Activated T-cell treated with anti-CD3 and anti-CD28 coated beads for 24 hours (primary cell): ENCODE data around the gene ATP6V1G2.
"Not testable (repeated sequence)": the region's sequence is repeated elsewhere in the genome, so short reads cannot be mapped to it uniquely, and the experiment has no call there.

Experiments
- DNase-seq: peaks from one replicate; pipeline ENCODE4 v3.0.0-alpha.2; 2020; ENCODE audit warnings: low read depth

ATP6V1G2 gene

DNA sequence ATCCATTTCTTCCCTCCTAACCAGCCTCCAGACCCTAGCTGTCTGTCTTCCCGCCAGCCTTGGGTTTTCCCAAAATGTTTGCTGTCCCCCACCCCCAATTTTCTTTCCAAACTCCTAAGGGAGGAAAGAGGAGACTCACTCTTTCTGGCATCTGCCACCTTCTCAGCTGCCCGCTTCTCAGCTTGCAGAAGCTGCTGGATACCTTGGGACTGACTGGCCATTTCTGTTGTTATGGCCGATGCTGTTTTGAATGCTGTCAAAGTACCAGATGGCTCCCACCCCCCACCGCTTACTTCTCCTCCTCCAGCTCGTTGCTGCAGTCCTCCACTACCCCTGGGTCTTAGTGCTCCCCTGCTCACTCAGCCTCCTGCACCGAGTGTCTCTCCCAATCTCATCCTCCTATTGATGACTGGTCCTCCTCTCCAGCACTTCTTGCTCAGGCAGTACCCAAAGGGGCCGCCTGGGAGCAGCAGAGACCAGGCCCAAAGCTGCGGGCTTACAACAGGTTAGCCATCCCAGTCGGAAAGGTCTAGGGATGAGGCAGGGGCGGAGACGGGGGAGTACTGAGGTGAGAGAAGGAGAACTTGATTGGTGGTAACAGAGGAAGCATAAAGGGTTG lies at the start of gene ATP6V1G2:
ATP6V1G2 (minus strand) TSS at position 270 of the 619 bp plus-strand sequence; CDS start at position 221, 49 bp downstream.
- peak; percentile 86 for DNase-seq

DNA sequence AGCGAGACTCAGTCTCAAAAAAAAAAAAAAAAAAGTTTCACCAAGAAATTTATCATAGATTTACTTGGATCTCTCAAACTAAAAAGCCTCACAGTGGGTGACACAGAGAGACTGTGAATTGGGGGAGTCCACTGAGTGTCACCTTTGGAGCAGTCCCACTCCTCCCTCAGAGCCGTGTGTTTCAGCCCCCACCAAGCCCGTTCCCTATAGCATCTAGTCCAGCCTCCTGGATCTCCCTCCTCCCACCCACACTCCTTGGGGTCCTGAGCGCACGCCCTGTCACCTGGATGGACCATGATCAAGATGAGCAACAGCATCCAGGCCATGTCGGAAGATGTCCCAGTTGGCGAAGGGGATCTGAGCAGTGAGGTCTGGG lies 46.0 kb upstream of the ATP6V1G2 start:
- no peak for DNase-seq

DNA sequence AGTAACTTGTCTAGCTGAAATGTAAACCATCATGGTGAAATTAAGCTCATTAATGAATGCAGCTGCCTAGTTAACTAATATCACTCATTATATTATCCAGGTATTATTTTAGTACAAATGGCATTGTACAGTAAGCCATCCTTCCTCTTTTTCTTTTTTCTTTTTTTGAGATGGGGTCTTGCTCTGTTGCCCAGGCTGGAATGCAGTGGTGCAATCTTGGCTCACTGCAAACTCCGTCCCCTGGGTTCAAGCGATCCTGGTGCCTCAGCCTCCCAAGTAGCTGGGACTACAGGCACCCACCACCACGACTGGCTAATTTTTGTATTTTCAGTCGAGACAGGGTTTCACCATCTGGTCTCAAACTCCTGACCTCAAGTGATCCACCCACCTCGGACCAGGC lies 44.3 kb upstream of the ATP6V1G2 start:
- not testable (repeated sequence) for DNase-seq

DNA sequence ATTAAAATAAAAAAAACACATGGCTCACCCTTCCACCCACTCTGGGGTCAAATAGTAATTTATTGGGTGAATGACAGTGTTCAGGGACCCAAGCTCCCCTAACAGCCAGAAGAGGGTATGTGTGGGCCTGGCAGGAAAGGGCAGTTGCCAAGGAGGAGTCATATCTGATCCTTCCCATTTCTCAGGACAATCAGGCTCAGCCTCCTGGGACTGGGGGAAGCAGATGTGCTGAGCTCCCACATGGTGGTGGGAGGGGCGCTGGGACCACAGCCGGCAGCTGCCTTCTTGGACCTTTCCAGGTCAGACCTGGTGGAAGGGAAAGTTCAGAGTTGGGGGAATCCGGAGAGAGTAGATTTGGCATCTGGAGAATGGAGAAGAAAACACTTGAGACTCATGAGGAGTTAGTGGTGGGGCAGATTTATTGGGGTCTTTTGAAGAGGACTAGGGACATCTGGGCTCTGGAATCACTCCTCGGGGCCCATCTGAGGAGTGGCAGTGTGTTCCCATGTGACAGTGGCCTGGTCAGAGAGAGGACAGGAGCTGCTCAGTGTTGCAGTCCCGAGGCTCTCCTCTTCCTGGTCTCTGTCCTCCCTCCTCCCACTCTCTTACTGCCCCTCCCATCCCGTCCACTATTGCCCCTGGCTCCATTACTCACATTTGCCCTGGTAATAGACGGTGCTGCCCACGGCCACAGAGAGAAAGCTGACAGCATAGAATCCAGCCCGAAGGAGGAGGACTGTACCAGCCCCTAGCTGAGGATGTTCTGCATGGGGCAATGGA lies 42.7 kb upstream of the ATP6V1G2 start:
- DNase-seq: no peak

DNA sequence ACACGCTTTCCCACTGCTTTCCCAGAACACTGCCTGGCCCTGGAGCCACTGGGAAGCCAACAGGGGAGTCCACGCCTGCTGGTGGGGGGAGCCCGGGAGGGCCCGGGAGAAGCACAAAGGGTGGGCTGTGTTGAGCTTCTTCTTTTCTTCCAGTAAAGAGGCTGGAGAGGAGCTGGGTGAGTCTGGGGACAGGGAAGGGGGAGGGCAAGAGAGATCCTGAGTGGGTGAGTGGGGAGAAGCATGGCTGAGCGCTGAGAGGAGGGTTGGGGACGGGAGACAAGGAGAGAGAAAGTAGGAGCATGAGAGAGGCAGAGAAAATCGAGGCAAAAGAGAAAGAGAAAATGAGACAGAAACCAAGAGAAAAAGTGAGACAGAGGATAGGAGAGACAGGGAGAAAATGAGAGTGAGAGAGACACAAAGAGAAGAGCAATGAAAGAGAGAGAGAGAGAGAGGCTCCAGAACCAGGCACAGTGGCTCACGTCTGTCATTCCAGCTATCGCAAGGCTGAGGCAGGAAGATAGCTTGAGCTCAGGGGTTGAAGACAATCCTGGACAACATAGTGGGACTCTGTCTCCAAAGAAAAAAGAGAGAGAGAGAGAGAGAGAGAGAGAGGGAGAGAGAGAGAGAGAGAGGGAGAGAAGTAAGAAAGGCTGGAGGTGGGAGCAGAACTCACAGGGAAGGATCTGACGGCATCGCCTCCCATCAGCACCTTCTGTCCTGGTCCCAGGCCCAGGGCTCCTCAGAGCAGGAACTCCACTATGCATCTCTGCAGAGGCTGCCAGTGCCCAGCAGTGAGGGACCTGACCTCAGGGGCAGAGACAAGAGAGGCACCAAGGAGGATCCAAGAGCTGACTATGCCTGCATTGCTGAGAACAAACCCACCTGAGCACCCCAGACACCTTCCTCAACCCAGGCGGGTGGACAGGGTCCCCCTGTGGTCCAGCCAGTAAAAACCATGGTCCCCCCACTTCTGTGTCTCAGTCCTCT lies 41.7 kb upstream of the ATP6V1G2 start:
- DNase-seq: no peak

DNA sequence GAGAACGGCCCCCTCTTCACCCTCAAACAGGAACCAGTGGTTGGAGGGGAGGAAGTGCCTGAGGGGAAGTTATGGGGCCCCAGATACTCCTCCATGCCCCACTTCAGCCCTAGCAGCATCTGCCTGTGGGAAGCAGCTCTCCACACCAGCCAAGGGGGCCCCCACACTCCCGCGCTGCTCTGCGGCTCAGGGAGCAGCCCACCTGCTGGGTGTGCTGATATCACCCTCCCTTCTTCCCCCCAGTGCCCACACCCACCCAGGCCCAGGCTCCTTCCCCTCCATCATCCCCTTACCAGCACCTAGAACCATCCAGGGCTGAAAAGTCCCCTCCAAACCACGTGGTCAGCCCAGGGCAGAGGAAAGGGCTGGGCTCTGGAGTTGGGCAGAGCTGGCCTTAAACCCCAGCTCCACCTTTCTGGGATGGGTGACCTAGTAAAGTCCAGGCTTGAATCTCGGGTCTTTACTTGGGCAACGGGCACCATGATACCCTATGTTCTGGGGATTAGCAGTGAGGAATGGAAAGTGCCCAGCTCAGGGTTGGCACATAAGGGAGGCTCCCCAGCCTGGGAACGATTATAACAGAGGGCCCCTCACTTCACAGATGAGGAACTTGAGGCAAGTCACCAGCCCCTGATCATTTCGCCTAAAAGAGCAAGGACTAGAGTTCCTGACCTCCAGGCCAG lies 40.3 kb upstream of the ATP6V1G2 start:
- DNase-seq: no peak

DNA sequence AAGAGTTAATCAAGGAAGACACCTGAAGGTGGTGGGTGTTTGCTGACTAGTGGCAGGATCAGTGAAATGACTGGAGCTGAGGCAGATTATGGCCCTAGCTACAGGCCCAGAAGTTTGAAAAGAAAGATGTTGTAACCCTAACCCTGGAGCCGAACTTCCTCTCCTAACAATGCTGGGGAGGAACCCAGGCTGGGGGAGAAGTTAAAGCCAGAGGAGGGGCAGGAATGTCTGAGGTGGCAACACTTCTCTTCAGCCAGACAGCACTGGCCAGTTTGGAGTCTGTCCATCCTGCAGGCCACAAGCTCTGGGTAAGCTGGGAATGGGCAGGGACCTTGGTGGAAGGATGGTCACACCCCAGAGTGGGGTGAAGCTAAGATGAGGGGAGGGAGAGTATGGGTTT lies 39.6 kb upstream of the ATP6V1G2 start, which contains the start of gene LST1:
LST1 (plus strand) TSS at position 270 of the 400 bp plus-strand sequence. CDS start 1,023 bp downstream, outside the sequence.
- no peak for DNase-seq

DNA sequence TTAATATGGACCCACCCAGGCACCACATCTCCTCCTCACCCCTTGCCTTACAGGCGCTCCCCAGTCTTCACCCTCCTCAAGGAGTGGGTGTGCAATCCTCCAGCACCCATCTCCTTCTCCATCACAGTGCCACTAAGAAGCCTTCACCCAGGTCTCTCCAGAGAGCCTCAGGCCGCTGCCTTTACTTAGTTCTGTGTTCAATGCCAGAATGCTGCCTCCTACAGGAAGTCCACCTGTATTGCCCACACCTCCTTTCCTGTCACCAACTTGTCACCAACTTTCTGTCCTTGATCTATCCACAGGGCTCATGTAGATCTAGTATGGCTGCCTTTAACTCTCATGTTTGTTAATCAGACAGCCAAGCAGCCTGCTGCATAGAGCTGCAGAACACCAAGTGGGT lies 39.1 kb upstream of the ATP6V1G2 start:
- no peak for DNase-seq

DNA sequence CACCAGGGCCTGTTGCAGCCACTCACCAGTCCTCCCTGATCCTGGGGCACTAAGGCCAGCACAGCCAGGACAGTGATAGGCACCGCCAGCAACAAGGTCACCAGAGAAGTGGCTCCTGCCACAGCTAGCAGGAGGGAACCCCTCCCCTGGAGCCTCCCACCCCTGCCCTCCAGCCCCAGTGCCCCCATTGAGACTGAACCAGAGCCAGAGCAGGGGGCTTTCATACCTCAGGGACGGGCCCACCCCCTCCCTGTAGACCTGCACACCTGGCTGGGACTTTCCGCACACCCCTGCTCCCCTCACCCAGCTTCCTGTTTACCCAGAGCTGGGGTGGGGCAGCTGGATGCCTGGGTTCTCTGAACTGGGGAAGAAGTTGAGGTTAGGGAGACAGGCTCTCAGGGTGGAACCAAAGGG lies 35.8 kb upstream of the ATP6V1G2 start, which contains the start of gene LTB:
LTB (minus strand) TSS at position 195 of the 414 bp plus-strand sequence; CDS start at position 188, 7 bp downstream.
- DNase-seq: no peak

DNA sequence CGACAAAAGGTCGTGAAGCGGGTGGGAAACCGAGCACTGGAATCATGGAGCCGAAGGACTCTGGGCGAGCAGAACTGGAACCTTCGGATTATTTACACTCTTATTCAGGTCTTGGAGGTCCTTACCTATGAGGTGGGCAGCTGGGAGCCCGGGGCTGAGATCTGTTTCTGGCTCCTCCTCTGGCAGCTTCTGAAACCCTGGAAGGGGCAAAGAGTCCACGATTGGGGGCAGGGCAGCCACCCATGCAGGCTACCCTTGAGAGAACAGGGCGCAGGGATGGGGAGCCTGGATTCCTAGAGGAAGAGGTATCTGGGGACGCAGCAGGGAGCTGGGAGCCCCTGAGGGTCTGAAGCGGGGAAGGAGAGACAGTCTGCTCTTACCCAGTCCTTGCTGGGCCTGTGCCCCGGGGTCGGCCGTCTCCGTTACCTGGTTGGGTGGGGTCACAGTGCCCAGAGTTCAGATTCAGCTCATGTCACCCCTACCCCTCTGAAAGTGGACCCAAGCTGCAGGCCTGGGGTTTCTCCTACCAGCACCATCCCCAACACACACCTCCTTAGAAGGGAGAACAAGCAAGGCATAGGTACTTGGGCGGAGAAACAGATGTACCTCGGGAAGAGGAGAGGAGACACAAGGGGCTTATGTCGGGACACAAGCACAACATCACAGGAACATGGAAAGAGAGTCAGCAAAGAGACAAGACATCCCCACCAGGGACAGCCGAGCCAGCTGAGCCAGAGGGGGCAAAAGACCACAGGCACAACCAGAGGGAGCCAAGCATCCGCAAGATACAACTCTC lies 35.2 kb upstream of the ATP6V1G2 start:
- no peak for DNase-seq

DNA sequence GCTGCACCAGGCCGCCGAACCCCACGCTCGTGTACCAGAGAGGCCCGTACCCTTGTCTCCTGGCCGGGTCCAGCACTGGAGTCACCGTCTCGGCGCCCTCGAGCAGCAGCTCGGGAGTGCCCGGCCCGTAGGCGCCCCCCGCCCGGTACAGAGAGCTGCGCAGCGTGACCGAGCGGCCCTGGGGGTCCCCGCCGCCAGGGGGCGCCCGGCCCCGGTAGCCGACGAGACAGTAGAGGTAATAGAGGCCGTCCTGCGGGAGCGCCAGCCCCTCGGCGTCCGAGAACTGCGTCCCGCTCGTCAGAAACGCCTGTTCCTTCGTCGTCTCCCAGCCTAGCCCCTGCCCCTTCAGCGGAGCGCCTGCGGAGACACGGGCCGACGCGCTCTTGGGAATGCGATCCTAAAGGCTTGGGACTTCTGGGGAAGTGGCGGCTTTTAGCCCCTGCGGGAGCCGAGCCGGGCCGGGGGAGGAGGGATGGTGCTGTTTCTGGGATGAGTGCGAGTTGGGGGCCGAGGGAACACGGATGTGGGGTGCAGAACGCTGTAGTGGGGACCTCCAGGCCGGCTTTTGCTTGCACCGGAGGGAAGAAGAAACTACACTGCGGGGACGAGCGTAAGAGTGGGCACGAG lies 34.5 kb upstream of the ATP6V1G2 start:
- DNase-seq: peak; percentile 83

DNA sequence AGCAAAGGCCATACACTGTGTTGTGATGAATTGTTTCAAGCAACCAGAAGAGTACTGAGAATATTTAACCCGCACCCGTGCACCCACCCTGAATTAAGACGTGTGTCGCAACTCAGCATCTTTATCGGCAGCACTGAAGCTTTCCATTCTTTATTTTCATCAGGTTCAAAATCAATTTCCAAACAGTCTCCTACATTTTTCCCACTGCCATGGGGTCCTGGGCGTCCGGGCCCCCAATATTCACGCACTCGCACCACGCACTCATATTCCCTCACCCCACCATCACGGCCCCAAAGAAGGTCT lies 34.0 kb upstream of the ATP6V1G2 start:
- no peak for DNase-seq

DNA sequence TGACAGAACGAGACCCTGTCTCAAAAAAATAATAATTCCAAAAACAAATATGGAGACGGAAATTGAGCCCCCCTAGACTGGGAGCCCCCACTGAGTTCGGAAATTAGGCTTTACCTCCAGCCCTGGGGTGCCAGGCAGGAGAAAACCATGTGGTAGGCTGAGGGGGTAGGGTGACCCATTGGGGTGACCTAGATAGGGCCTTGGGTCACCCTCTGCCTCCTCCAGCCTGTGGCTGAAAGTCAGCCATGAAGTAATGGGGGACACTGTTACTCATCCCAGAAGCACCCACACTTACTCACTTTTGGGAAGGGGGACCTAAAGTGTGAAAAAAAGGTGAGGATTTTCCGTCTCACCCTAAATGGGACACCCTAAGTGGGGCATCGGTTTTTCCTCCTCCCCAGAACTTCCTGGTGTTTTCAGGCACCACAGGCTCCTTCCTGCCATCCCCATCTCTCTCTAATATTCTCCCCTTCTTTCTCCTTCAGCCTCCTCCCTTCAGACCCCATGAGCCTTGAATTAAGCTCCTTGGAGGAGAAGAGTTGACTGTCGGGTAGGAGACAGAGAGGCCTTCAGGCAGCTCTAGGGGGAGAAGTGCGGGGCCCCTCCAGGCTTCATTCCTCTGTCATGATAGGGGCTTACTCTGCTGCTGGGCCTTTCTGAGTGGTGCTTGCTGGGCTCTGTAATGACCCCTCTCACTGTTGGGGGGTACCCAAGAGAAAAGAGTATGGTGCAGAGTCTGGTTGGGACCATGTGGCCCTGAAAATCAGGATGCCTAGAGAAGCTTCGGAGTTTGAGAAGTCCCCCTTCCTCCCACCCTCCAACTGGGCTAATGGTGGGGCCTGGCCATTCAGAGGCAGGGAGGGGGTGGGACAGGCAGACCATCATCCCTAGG lies 33.4 kb upstream of the ATP6V1G2 start:
- no peak for DNase-seq

DNA sequence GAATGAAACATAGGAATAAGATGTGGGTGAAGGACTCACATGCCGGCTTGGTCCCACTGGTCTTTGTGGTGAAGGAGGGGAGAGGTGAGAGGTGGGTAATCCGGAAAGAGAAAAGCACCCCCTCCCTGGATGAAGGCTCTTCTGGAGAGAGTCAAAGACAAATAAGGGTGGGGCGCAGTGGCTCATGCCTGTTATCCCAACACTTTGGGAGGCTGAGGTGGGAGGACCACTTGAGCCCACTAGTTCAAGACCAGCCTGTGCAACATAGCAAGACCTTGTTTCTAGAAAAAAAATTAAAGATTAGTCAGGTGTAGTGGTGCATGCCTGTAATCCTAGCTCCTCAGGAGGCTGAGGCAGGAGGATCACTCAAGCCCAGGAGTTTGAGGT lies 32.7 kb upstream of the ATP6V1G2 start:
- no peak for DNase-seq

DNA sequence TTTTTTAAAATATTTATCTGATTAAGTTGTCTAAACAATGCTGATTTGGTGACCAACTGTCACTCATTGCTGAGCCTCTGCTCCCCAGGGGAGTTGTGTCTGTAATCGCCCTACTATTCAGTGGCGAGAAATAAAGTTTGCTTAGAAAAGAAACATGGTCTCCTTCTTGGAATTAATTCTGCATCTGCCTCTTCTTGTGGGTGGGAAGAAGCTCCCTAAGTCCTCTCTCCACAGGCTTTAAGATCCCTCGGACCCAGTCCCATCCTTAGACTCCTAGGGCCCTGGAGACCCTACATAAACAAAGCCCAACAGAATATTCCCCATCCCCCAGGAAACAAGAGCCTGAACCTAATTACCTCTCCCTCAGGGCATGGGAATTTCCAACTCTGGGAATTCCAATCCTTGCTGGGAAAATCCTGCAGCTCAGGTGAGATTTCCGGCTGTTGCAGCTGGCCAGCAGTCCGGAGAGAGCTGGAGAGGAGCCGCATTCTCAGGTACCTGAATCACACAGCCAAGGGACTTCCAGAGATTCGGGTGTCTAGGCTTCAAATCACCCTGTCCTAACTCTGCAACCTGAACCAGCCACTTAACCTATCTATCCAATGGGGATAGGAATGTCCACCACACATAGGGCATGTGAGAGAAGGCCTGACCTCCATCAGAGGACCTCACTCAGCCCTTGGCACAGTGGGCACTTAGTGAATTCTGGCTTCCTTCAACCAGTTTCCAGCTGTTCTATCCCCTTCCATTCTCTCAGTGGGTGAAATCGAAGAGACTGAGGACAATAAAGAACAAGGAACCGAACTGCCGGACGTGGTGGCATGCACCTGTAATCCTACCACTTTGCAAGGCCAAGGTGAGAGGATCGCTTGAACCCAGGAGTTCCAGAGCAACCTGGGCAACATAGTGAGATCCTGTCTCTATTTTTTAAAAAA lies 32.0 kb upstream of the ATP6V1G2 start:
- DNase-seq: no peak

DNA sequence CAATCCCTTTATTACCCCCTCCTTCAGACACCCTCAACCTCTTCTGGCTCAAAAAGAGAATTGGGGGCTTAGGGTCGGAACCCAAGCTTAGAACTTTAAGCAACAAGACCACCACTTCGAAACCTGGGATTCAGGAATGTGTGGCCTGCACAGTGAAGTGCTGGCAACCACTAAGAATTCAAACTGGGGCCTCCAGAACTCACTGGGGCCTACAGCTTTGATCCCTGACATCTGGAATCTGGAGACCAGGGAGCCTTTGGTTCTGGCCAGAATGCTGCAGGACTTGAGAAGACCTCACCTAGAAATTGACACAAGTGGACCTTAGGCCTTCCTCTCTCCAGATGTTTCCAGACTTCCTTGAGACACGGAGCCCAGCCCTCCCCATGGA lies 31.2 kb upstream of the ATP6V1G2 start:
- DNase-seq: no peak

DNA sequence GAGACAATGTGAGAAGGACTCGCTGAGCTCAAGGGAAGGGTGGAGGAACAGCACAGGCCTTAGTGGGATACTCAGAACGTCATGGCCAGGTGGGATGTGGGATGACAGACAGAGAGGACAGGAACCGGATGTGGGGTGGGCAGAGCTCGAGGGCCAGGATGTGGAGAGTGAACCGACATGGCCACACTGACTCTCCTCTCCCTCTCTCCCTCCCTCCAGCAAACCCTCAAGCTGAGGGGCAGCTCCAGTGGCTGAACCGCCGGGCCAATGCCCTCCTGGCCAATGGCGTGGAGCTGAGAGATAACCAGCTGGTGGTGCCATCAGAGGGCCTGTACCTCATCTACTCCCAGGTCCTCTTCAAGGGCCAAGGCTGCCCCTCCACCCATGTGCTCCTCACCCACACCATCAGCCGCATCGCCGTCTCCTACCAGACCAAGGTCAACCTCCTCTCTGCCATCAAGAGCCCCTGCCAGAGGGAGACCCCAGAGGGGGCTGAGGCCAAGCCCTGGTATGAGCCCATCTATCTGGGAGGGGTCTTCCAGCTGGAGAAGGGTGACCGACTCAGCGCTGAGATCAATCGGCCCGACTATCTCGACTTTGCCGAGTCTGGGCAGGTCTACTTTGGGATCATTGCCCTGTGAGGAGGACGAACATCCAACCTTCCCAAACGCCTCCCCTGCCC lies 30.6 kb upstream of the ATP6V1G2 start:
- DNase-seq: no peak
